Mesenchymal stem cell (in vitro differentiated cells and primary cell): Measurements from ENCODE around the gene WDR12.
"Not testable (repeated sequence)": the region's sequence is repeated elsewhere in the genome, so short reads cannot be mapped to it uniquely, and the experiment has no call there.

ENCODE experiments used
- DNase-seq: peaks from one replicate; pipeline ENCODE4 v3.0.0-alpha.2; 2013
- H2AFZ ChIP-seq: one replicate; pipeline ENCODE4 v1.6.1; 2013; ENCODE audit warnings: low read depth, mild to moderate bottlenecking, control low read depth, inconsistent platforms, low read length, moderate library complexity
- H2AK5ac ChIP-seq: 2 replicates; pipeline ENCODE4 v1.6.1; 2013; ENCODE audit warnings: low read length, moderate library complexity, mild to moderate bottlenecking, inconsistent platforms; ENCODE audit not compliant: severe bottlenecking
- H2BK120ac ChIP-seq: one replicate; pipeline ENCODE4 v1.6.1; 2013; ENCODE audit warnings: low read depth, mild to moderate bottlenecking, inconsistent platforms, low read length, moderate library complexity
- H2BK12ac ChIP-seq, 2 experiments: one replicate each; pipeline ENCODE4 v1.6.1; 2013; ENCODE audit warnings: inconsistent platforms in 2 of 2, low read length in 2 of 2, mild to moderate bottlenecking in 2 of 2, moderate library complexity in 2 of 2, control low read depth in 1 of 2
- H2BK15ac ChIP-seq: one replicate; pipeline ENCODE4 v1.6.1; 2013; ENCODE audit warnings: mild to moderate bottlenecking, low read depth, inconsistent platforms; ENCODE audit not compliant: poor library complexity, severe bottlenecking
- H2BK5ac ChIP-seq: 2 replicates; pipeline ENCODE4 v1.6.1; 2013; ENCODE audit warnings: low read depth, mild to moderate bottlenecking, low read length, control low read depth, inconsistent platforms; ENCODE audit not compliant: poor library complexity, severe bottlenecking
- H3K14ac ChIP-seq, 2 experiments: one replicate each; pipeline ENCODE4 v1.6.1; 2013; ENCODE audit warnings: inconsistent platforms in 2 of 2, low read length in 2 of 2, control low read depth in 1 of 2, mild to moderate bottlenecking in 1 of 2, moderate library complexity in 1 of 2
- H3K18ac ChIP-seq, 2 experiments: one replicate each; pipeline ENCODE4 v1.6.1; 2013; ENCODE audit warnings: inconsistent platforms in 2 of 2, low read length in 2 of 2, control low read depth in 1 of 2, low read depth in 1 of 2, mild to moderate bottlenecking in 1 of 2
- H3K23ac ChIP-seq, 2 experiments: one replicate each; pipeline ENCODE4 v1.6.1; 2013; ENCODE audit warnings: inconsistent platforms in 2 of 2, low read length in 2 of 2, mild to moderate bottlenecking in 2 of 2, moderate library complexity in 2 of 2, control low read depth in 1 of 2
- H3K27ac ChIP-seq: 2 replicates; pipeline ENCODE4 v1.5.1; 2013; ENCODE audit warnings: mild to moderate bottlenecking, moderate library complexity, low read length, control low read depth, inconsistent platforms; ENCODE audit not compliant: poor library complexity, severe bottlenecking
- H3K27me3 ChIP-seq, 2 experiments: 2 replicates each; pipeline versions ENCODE4 v1.6.1 to v1.7.0; 2013; ENCODE audit warnings: low read length in 2 of 2, mild to moderate bottlenecking in 2 of 2, moderate library complexity in 2 of 2, control low read depth in 1 of 2, inconsistent platforms in 1 of 2; ENCODE audit not compliant: control insufficient read depth in 1 of 2, insufficient read depth in 1 of 2
- H3K36me3 ChIP-seq, 2 experiments: 2 replicates each; pipeline versions ENCODE4 v1.6.1 to v1.7.0; 2013; ENCODE audit warnings: low read length in 2 of 2, control low read depth in 1 of 2, inconsistent platforms in 1 of 2, low read depth in 1 of 2, mild to moderate bottlenecking in 1 of 2; ENCODE audit not compliant: insufficient read depth in 2 of 2, control insufficient read depth in 1 of 2
- H3K4ac ChIP-seq, 2 experiments: one replicate each; pipeline ENCODE4 v1.6.1; 2013; ENCODE audit warnings: inconsistent platforms in 2 of 2, low read length in 2 of 2, mild to moderate bottlenecking in 2 of 2, moderate library complexity in 2 of 2, control low read depth in 1 of 2, low read depth in 1 of 2
- H3K4me1 ChIP-seq: 2 replicates; pipeline ENCODE4 v1.6.1; 2013; ENCODE audit warnings: low read depth, low read length, control low read depth; ENCODE audit not compliant: control insufficient read depth, insufficient read depth
- H3K4me2 ChIP-seq: 2 replicates; pipeline ENCODE4 v1.6.1; 2013; ENCODE audit warnings: low read length, mild to moderate bottlenecking, inconsistent platforms; ENCODE audit not compliant: poor library complexity, severe bottlenecking
- H3K4me3 ChIP-seq, 2 experiments: 2 replicates each; pipeline versions ENCODE4 v1.5.1 to v1.7.0; 2013; ENCODE audit warnings: low read length in 2 of 2, mild to moderate bottlenecking in 2 of 2, control low read depth in 1 of 2, low read depth in 1 of 2; ENCODE audit not compliant: insufficient read depth in 1 of 2
- H3K79me1 ChIP-seq: replicated peaks from 2 replicates; pipeline ENCODE4 v1.6.1; 2013; ENCODE audit warnings: mild to moderate bottlenecking, control low read depth, low read length, inconsistent platforms; ENCODE audit not compliant: poor library complexity, severe bottlenecking
- H3K9ac ChIP-seq: 2 replicates; pipeline ENCODE4 v1.7.0; 2013; ENCODE audit warnings: mild to moderate bottlenecking, low read length, moderate library complexity
- H3K9me3 ChIP-seq: 2 replicates; pipeline ENCODE4 v1.7.0; 2013; ENCODE audit warnings: mild to moderate bottlenecking, low read length; ENCODE audit not compliant: control insufficient read depth
- H4K8ac ChIP-seq: one replicate; pipeline ENCODE4 v1.6.1; 2013; ENCODE audit warnings: inconsistent platforms, mild to moderate bottlenecking, low read length, moderate library complexity
- H4K91ac ChIP-seq: one replicate; pipeline ENCODE4 v1.6.1; 2013; ENCODE audit warnings: mild to moderate bottlenecking, low read length, inconsistent platforms
- WGBS: methylation state at CpG from one replicate; pipeline ENCODE4 v1.1.7; 2013; ENCODE audit warnings: mixed read lengths; 5-methylcytosine and 5-hydroxymethylcytosine counted together

The WDR12 gene

GRCh38 chr2:202905507-202905906 lies 6.0 kb downstream of the WDR12 start:
- not testable (repeated sequence) for H3K23ac ChIP-seq, H2BK5ac ChIP-seq, H3K27me3 ChIP-seq, H2AFZ ChIP-seq, H3K9ac ChIP-seq, H3K18ac ChIP-seq, H4K91ac ChIP-seq, H2BK12ac ChIP-seq, DNase-seq, H3K4me1 ChIP-seq, H3K14ac ChIP-seq, H2BK120ac ChIP-seq, H3K4ac ChIP-seq, H3K27ac ChIP-seq, H2AK5ac ChIP-seq, H3K4me3 ChIP-seq, H3K4me2 ChIP-seq, H2BK15ac ChIP-seq, H3K9me3 ChIP-seq, H4K8ac ChIP-seq
- H3K79me1 ChIP-seq = peaks cover 12% of the 10 kb centered on the region
- peaks cover 4 to 37% of the 10 kb centered on the region in 2 experiments for H3K36me3 ChIP-seq

GRCh38 chr2:202885190-202885589 lies 26.3 kb downstream of the WDR12 start:
- peak overlapping the region; percentile 67 for H2BK15ac ChIP-seq
- WGBS = 98% methylated on average over 7 of the region's 7 CpGs
- no peaks in the 10 kb centered on the region for H3K9me3 ChIP-seq
- H2BK5ac ChIP-seq = no peak overlapping the region
- no peak overlapping the region for H2AFZ ChIP-seq
- no peak overlapping the region for H3K4me2 ChIP-seq
- H2BK120ac ChIP-seq = no peak overlapping the region
- H3K4me1 ChIP-seq = no peaks in the 10 kb centered on the region
- no peak overlapping the region for H3K14ac ChIP-seq
- H3K36me3 ChIP-seq = peaks cover 22 to 72% of the 10 kb centered on the region in 2 experiments
- H4K91ac ChIP-seq = no peak overlapping the region
- peaks cover 9% of the 10 kb centered on the region for H3K79me1 ChIP-seq
- no peak overlapping the region for H3K4me3 ChIP-seq
- H3K27ac ChIP-seq = no peak overlapping the region
- no peak overlapping the region for H3K9ac ChIP-seq
- H3K18ac ChIP-seq = no peak overlapping the region
- no peaks in the 10 kb centered on the region for H3K27me3 ChIP-seq
- no peak for DNase-seq
- no peak overlapping the region for H2AK5ac ChIP-seq
- H3K4ac ChIP-seq = no peak overlapping the region
- H4K8ac ChIP-seq = no peak overlapping the region
- no peak overlapping the region for H2BK12ac ChIP-seq
- H3K23ac ChIP-seq = no peak overlapping the region

- Histone ChIP-seq H3K9ac (no peak overlapping the region), H2BK12ac (no peak overlapping the region), H3K9me3 (no peaks in the 10 kb centered on the region), H3K23ac (no peak overlapping the region), H4K8ac (no peak overlapping the region), H2BK15ac (no peak overlapping the region), H4K91ac (no peak overlapping the region), H2BK5ac (no peak overlapping the region), H3K27me3 (no peaks in the 10 kb centered on the region), H3K4me3 (no peak overlapping the region), H3K14ac (no peak overlapping the region), H3K36me3 (peaks cover 22 to 63% of the 10 kb centered on the region in 2 experiments), H2BK120ac (no peak overlapping the region), H3K4me1 (no peaks in the 10 kb centered on the region), H3K4me2 (no peak overlapping the region), H3K27ac (no peak overlapping the region), H3K4ac (no peak overlapping the region), H2AK5ac (no peak overlapping the region), H3K18ac (no peak overlapping the region), H2AFZ (no peak overlapping the region), H3K79me1 (peaks cover 5% of the 10 kb centered on the region)
- 70% methylated on average over 2 of the region's 5 CpGs for WGBS
- peak; percentile 34 for DNase-seq
Observed at GRCh38 chr2:202883987-202884675, 27.3 kb downstream of the WDR12 start.

- WGBS = 93% methylated on average over 4 of the region's 4 CpGs
Observed at GRCh38 chr2:202881570-202881969, 29.9 kb downstream of the WDR12 start.

More at GRCh38 chr2:202881570-202881969, 29.9 kb downstream of the WDR12 start:
- Histone ChIP-seq H3K4ac (no peak overlapping the region), H3K36me3 (peaks cover 18 to 55% of the 10 kb centered on the region in 2 experiments), H4K91ac (no peak overlapping the region), H2AFZ (no peak overlapping the region), H2BK5ac (no peak overlapping the region), H2BK15ac (no peak overlapping the region), H2BK12ac (no peak overlapping the region), H3K27me3 (no peaks in the 10 kb centered on the region), H3K14ac (no peak overlapping the region), H4K8ac (no peak overlapping the region), H3K4me2 (no peak overlapping the region), H3K4me1 (no peaks in the 10 kb centered on the region), H3K79me1 (peaks cover 2% of the 10 kb centered on the region), H2BK120ac (no peak overlapping the region), H3K18ac (no peak overlapping the region), H3K23ac (no peak overlapping the region), H2AK5ac (no peak overlapping the region), H3K27ac (no peak overlapping the region), H3K9me3 (no peaks in the 10 kb centered on the region), H3K9ac (no peak overlapping the region), H3K4me3 (no peak overlapping the region)
- DNase-seq = no peak
